Right ventricle myocardium inferior (tissue), 1 donor: ENCODE data around the gene IL36RN. TPM values are rescaled to one million over a fixed set of nuclear protein-coding genes. Genes with fewer than 3 reads are reported as not detected.
A peak's percentile ranks its signal among the peaks of the same experiment; 100 is the strongest.

Experiments used
- ATAC-seq: fragments of 200-7000 bp; cut with Tn5 transposase; one replicate; pipeline ENCODE4 v1.9.1; 2020; ENCODE audit warnings: mild to moderate bottlenecking, moderate library complexity
- DNase-seq: peaks from one replicate; pipeline ENCODE4 v3.0.0; 2021; ENCODE audit errors: missing footprints
- intact Hi-C: fragments of 100-400 bp; cut with DNase I; formaldehyde crosslinking; loops from one replicate; pipeline ENCODE4 v1.11.0; 2022
- total RNA-seq: library from RNA; stranded (reverse); fragmentation: NEBNext Ultra II Directional; extraction: Animal tissue kit (Norgen Biotek cat#: 25700); gene quantifications from one replicate; pipeline ENCODE4 v1.2.1, GENCODE V29; 2021
- donor health status: DM: no; HTN: yes; CAD: no; lungs with severe emphysema.

The IL36RN gene
- total RNA-seq, 1 donor from 2014 or later: not detected

DNA sequence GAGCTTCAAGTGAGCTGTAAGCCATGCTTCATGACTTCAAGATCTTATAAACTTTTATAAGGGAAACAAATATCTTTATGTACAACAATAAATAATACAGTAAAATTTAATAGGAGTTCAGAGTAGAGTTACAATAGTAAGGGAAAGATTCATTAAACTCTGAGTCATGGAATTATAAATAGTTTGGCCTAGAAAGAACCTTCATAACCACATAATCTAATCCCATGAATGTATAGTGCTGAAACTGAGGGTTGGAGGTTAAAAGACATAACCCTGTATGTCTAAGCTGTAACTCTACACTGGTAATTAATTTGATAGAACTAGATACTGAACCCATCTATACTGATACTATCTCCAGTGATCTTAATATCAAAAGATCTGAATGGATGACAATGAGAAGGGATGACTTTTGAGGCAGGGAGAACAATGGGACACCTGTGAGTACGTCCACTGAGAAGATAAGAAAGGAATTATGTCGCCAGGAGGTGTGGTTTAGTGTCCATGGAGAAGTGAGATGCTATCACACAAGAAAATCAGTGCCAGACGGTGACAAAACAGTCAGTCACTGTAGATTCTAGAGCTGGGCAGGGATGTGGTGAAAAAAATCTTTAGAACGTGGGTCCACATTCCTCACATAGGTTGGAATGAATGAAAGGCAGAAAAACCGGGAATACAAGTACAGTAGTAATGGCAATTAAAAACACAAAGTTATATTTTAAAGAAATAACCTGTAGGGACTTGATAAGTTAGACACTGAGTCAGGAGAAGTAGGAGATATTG, 9.9 kb downstream of the IL36RN start:
- intact Hi-C loops: no loop called here
- ATAC-seq: no peak
- DNase-seq: no peak

- intact Hi-C loops: no loop called here
- ATAC-seq: no peak
- DNase-seq: no peak
These were observed 10.9 kb downstream of the IL36RN start for GRCh38 chr2:113069676-113070605.

- intact Hi-C loops: no loop called here
- no peak for DNase-seq
- no peak for ATAC-seq
These were observed 11.6 kb downstream of the IL36RN start for GRCh38 chr2:113070606-113070975.

DNA sequence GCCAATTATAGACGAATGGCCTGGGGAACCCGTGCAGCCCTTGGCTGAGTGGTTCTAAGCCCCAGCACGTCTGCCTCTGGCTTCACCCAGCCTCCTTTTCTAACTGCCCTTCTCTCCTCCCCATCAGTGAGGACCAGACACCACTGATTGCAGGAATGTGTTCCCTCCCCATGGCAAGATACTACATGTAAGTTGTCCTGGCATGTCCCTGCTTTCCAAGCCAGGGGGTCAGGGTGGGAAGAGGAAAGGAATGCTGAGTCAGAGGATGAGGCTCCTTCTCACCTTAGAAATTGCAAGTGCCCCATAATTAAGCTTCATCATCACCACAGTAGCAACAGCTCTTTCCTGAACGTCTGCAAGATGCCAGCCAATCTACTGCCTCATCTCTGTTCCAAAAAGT, 13.6 kb downstream of the IL36RN start:
- intact Hi-C loops: no loop called here
- no peak for ATAC-seq
- no peak for DNase-seq

GRCh38 chr2:113073325-113073834, 14.4 kb downstream of the IL36RN start:
- intact Hi-C loops: no loop called here
- ATAC-seq: no peak

GRCh38 chr2:113075030-113075429, 16.0 kb downstream of the IL36RN start:
- DNase-seq: no peak
- ATAC-seq: no peak
- intact Hi-C loops: no loop called here

More at GRCh38 chr2:113073325-113073834, 14.4 kb downstream of the IL36RN start:
- DNase-seq: no peak

DNA sequence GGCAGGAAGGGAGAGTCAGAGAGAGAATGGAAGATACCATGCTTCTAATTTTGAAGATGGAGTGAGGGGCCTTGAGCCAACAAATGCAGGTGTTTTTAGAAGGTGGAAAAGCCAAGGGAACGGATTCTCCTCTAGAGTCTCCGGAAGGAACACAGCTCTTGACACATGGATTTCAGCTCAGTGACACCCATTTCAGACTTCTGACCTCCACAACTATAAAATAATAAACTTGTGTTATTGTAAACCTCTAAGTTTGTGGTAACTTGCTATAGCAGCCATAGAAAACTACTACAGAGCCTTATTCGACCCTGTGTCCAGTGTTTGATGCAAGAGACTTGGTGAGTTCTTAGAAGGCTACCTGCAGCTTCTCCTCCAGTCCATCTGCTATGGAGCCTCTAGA, 16.6 kb downstream of the IL36RN start:
- intact Hi-C loops: no loop called here
- DNase-seq (no peak), ATAC-seq (no peak)

- no peak for ATAC-seq
- DNase-seq: no peak
- intact Hi-C loops: no loop called here
These were observed 18.1 kb downstream of the IL36RN start for GRCh38 chr2:113076954-113077669.

GRCh38 chr2:113077921-113078320, 18.9 kb downstream of the IL36RN start:
- intact Hi-C loops: no loop called here
- DNase-seq (no peak), ATAC-seq (no peak)

DNA sequence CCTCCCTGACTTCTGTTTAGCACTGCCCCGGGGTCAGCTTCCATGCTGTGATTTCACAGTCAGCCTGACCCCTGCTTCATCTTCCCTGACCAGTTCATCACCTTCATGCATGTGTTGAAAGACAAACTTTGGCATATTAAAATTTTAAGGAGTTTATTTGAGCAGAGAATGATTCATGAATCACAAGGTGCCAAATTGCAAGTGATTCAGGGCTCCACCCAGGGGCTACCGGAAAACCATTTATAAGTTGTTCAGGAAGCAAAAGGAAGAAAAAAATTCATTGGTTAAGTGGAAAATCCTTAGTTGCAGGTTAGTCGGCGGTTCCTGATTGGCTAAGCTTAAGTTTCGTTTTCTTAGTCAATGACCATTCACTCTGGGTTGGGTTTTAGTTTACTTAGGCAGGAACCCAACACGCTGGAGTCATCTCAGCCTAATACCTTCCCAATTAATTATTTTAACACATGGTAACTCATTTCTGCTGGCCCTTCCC, 19.4 kb downstream of the IL36RN start:
- intact Hi-C loops: no loop called here
- ATAC-seq (no peak), DNase-seq (no peak)

GRCh38 chr2:113079131-113079530, 20.1 kb downstream of the IL36RN start:
- ATAC-seq (no peak), DNase-seq (no peak)
- intact Hi-C loops: no loop called here

DNA sequence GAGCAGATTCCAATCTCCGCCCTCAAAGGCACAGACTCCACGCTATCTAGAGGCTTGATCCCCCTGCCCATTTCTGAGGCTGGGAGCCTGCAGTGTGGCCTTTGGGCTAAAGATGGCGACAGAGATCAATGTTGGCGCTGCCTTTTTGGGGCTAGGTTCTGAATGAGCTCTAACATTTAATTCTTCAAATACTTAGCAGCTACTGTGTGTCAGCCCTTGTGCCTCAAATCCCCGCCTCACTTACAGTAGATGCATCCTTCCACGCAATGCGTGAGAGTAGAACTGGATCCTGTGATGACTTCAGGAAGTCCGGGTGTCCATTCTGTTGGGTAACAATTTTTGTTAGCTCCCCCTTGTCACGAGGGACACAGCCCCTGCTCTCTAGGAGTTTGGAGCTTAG, 21.1 kb downstream of the IL36RN start:
- ATAC-seq: peak; percentile 42
- DNase-seq: no peak
- intact Hi-C loops: no loop called here

- no peak for DNase-seq
- intact Hi-C loops: no loop called here
These were observed 22.7 kb downstream of the IL36RN start for GRCh38 chr2:113081488-113082210.

DNA sequence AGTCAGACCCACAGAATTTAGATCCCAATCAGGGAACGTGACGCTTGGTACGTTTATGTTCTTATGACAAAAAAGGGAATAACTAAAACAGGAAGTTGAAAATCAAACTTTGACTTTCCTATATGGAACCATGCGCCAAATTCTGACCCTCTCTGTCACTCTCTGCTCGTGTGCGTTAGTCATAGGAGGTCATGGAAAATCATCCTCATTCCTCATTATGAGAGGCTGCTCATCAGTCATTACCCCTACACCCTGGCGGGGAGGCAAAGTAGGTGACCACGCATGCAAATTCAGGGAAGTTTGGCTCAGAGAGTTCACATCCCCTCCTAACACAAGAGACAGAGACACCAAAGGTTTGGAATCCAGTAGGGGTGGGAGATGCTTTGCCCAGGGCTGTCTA, 24.3 kb downstream of the IL36RN start:
- ATAC-seq (no peak), DNase-seq (no peak)
- intact Hi-C loops: no loop called here

More at GRCh38 chr2:113081488-113082210, 22.7 kb downstream of the IL36RN start:
- no peak for ATAC-seq

- intact Hi-C loops: no loop called here
- ATAC-seq: no peak
- no peak for DNase-seq
These were observed 25.4 kb downstream of the IL36RN start for GRCh38 chr2:113084249-113085000.

DNA sequence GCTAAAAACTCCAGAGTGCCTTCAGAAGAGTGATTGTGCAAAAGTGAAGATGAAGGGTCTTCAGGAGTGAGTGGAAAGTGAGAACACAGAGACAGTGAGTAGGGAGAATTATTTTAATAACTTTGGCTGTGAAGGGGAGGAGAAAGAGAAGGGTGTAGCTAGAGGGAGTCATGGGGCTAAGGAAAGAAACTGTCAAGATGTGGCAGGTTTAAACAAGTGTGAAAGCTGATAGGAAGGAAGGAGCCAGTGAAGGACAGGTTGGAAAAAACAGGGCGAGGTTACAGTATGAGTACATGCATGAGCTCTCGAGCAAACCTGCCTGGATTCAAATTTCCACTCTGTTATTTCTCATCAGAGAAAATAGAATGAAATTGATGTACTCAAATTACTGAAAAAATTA, 26.5 kb downstream of the IL36RN start:
- DNase-seq: no peak
- intact Hi-C loops: no loop called here
- ATAC-seq: no peak

GRCh38 chr2:113088213-113088992, 29.4 kb downstream of the IL36RN start:
- ATAC-seq (no peak), DNase-seq (no peak)
- intact Hi-C loops: no loop called here
